ENCODE measurements around the gene FBXO48. TPM values are rescaled to one million over a fixed set of nuclear protein-coding genes. Genes with fewer than 3 reads are reported as not detected.
A peak's percentile ranks its signal among the peaks of the same experiment; 100 is the strongest.

Gene FBXO48
- total and polyA plus RNA-seq, 2 donors (not counting 1 experiment from before 2014, with no cell fraction given): 0.33 to 0.65 TPM

DNA sequence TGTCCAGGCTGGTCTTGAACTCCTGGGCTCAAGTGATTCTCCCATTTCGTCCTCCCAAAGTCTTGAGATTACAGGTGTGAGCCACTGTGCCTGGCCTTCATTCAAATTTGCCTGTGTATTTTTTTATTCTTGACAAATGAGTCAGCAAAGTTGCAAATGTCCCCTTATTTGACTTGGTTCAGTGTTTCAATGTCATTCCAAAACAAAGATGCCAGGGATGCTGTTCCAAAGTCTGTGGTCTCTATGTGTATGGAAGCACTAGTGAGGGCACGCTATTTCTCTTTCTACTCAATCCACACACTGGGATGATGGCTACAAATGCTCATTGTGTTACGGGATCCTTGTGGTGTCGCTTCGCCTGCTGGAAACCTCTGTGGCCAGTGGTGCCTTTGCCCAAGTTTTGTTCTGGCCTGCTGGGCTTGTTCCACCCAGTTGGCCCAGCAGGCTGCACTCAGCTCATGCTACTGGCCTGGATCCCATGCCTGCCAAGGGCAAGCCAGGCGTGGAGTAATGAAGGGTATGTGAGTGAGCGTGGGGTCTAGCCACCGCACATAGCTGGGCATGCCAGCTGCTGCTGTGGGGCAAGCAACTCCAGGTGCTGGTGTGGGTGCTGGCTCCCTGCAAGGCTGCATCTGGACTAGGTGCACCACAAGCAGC, 35.6 kb downstream of the FBXO48 start:
- Histone ChIP-seq H2AFZ (ENCODE audit: low read length) (no peak overlapping the region), H3K27me3 (ENCODE audit: control insufficient read depth, insufficient read depth, low read length) (no peaks in the 10 kb centered on the region), H3K4me1 (ENCODE audit: control insufficient read depth, extremely low read depth, insufficient read depth, low read length) (no peaks in the 10 kb centered on the region), H3K79me2 (ENCODE audit: control insufficient read depth, insufficient read depth, low read length) (no peaks in the 10 kb centered on the region), H3K36me3 (ENCODE audit: control insufficient read depth, insufficient read depth, low read length) (no peaks in the 10 kb centered on the region), H3K4me2 (ENCODE audit: extremely low read depth, insufficient read depth, low read length) (no peak overlapping the region), H3K4me3 (replicated peaks in 1 of 4; ENCODE audit: control extremely low read depth in 1 of 4, insufficient read depth in 1 of 4, low read depth in 3 of 4, low read length in 4 of 4) (no peak overlapping the region), H3K27ac (ENCODE audit: insufficient read depth, low read length) (no peak overlapping the region), H3K9ac (ENCODE audit: insufficient read depth, low read length) (no peak overlapping the region), H4K20me1 (ENCODE audit: control insufficient read depth, extremely low read depth, insufficient read depth, low read length) (no peaks in the 10 kb centered on the region), H3K9me3 (ENCODE audit: control insufficient read depth, insufficient read depth, low read depth, low read length) (no peaks in the 10 kb centered on the region)
- TF ChIP-seq, protein P1, sequence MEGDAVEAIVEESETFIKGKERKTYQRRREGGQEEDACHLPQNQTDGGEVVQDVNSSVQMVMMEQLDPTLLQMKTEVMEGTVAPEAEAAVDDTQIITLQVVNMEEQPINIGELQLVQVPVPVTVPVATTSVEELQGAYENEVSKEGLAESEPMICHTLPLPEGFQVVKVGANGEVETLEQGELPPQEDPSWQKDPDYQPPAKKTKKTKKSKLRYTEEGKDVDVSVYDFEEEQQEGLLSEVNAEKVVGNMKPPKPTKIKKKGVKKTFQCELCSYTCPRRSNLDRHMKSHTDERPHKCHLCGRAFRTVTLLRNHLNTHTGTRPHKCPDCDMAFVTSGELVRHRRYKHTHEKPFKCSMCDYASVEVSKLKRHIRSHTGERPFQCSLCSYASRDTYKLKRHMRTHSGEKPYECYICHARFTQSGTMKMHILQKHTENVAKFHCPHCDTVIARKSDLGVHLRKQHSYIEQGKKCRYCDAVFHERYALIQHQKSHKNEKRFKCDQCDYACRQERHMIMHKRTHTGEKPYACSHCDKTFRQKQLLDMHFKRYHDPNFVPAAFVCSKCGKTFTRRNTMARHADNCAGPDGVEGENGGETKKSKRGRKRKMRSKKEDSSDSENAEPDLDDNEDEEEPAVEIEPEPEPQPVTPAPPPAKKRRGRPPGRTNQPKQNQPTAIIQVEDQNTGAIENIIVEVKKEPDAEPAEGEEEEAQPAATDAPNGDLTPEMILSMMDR (conservative IDR thresholded peaks at IDR 0.05 in 1 of 2, IDR thresholded peaks at IDR 0.05 in 1 of 2; ENCODE audit: low read depth in 1 of 2, low read length in 2 of 2): no peak
- TF ChIP-seq EZH2 (IDR thresholded peaks at IDR 0.05; ENCODE audit: low read length, missing control alignments): no peak
- no peak for DNase-seq (ENCODE audit: low read depth in 2 of 2)

GRCh38 chr2:68429311-68429826, 37.7 kb downstream of the FBXO48 start:
- DNase-seq (ENCODE audit: low read depth in 2 of 2): peak in 1 of 2 donors; percentile 36
- no peaks in the 10 kb centered on the region for H3K9me3 ChIP-seq (ENCODE audit: control insufficient read depth, insufficient read depth, low read depth, low read length)
- H3K79me2 ChIP-seq (ENCODE audit: control insufficient read depth, insufficient read depth, low read length): no peaks in the 10 kb centered on the region
- H3K27ac ChIP-seq (ENCODE audit: insufficient read depth, low read length): no peak overlapping the region
- H3K36me3 ChIP-seq (ENCODE audit: control insufficient read depth, insufficient read depth, low read length): no peaks in the 10 kb centered on the region
- no peaks in the 10 kb centered on the region for H4K20me1 ChIP-seq (ENCODE audit: control insufficient read depth, extremely low read depth, insufficient read depth, low read length)
- H2AFZ ChIP-seq (ENCODE audit: low read length): no peak overlapping the region
- H3K27me3 ChIP-seq (ENCODE audit: control insufficient read depth, insufficient read depth, low read length): no peaks in the 10 kb centered on the region
- no peak overlapping the region for H3K4me2 ChIP-seq (ENCODE audit: extremely low read depth, insufficient read depth, low read length)
- H3K9ac ChIP-seq (ENCODE audit: insufficient read depth, low read length): no peak overlapping the region
- H3K4me1 ChIP-seq (ENCODE audit: control insufficient read depth, extremely low read depth, insufficient read depth, low read length): no peaks in the 10 kb centered on the region
- H3K4me3 ChIP-seq (replicated peaks in 1 of 4; ENCODE audit: control extremely low read depth in 1 of 4, insufficient read depth in 1 of 4, low read depth in 3 of 4, low read length in 4 of 4): no peak overlapping the region
- TF ChIP-seq, protein P1 (conservative IDR thresholded peaks at IDR 0.05 in 1 of 2, IDR thresholded peaks at IDR 0.05 in 1 of 2; ENCODE audit: low read depth in 1 of 2, low read length in 2 of 2): no peak
- no peak for TF ChIP-seq EZH2 (IDR thresholded peaks at IDR 0.05; ENCODE audit: low read length, missing control alignments)

DNA sequence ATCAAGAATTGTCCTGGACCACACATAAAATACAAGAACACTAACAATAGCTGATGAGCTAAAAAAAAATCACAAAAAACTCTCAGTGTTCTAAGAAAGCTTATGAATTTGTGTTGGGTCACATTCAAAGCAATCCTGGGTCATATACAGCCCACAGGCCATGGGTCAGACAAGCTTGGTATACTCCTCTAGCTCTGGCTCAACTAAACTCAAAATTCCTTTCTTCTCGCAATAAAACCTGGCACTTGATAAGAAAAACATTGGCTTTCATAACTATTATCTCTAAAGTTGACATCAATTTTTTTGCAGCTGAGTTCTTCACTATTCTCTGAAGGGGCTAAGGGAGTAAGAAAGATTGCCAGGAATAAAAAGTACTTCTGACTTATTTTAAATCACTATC, 38.3 kb downstream of the FBXO48 start:
- Histone ChIP-seq H3K79me2 (ENCODE audit: control insufficient read depth, insufficient read depth, low read length) (no peaks in the 10 kb centered on the region), H3K4me1 (ENCODE audit: control insufficient read depth, extremely low read depth, insufficient read depth, low read length) (no peaks in the 10 kb centered on the region), H3K4me3 (replicated peaks in 1 of 4; ENCODE audit: control extremely low read depth in 1 of 4, insufficient read depth in 1 of 4, low read depth in 3 of 4, low read length in 4 of 4) (no peak overlapping the region), H3K4me2 (ENCODE audit: extremely low read depth, insufficient read depth, low read length) (no peak overlapping the region), H3K9ac (ENCODE audit: insufficient read depth, low read length) (no peak overlapping the region), H3K9me3 (ENCODE audit: control insufficient read depth, insufficient read depth, low read depth, low read length) (no peaks in the 10 kb centered on the region), H3K27me3 (ENCODE audit: control insufficient read depth, insufficient read depth, low read length) (no peaks in the 10 kb centered on the region), H3K36me3 (ENCODE audit: control insufficient read depth, insufficient read depth, low read length) (no peaks in the 10 kb centered on the region), H4K20me1 (ENCODE audit: control insufficient read depth, extremely low read depth, insufficient read depth, low read length) (no peaks in the 10 kb centered on the region), H3K27ac (ENCODE audit: insufficient read depth, low read length) (no peak overlapping the region), H2AFZ (ENCODE audit: low read length) (no peak overlapping the region)
- no peak for DNase-seq (ENCODE audit: low read depth in 2 of 2)
- TF ChIP-seq, protein P1 (conservative IDR thresholded peaks at IDR 0.05 in 1 of 2, IDR thresholded peaks at IDR 0.05 in 1 of 2; ENCODE audit: low read depth in 1 of 2, low read length in 2 of 2): no peak
- no peak for TF ChIP-seq EZH2 (IDR thresholded peaks at IDR 0.05; ENCODE audit: low read length, missing control alignments)

Measured in fibroblast of lung (primary cell).